ENCODE results near the gene ATP6AP1.
"Not testable (repeated sequence)": the region's sequence is repeated elsewhere in the genome, so short reads cannot be mapped to it uniquely, and the experiment has no call there.

ATP6AP1 gene, protein sequence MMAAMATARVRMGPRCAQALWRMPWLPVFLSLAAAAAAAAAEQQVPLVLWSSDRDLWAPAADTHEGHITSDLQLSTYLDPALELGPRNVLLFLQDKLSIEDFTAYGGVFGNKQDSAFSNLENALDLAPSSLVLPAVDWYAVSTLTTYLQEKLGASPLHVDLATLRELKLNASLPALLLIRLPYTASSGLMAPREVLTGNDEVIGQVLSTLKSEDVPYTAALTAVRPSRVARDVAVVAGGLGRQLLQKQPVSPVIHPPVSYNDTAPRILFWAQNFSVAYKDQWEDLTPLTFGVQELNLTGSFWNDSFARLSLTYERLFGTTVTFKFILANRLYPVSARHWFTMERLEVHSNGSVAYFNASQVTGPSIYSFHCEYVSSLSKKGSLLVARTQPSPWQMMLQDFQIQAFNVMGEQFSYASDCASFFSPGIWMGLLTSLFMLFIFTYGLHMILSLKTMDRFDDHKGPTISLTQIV

DNA sequence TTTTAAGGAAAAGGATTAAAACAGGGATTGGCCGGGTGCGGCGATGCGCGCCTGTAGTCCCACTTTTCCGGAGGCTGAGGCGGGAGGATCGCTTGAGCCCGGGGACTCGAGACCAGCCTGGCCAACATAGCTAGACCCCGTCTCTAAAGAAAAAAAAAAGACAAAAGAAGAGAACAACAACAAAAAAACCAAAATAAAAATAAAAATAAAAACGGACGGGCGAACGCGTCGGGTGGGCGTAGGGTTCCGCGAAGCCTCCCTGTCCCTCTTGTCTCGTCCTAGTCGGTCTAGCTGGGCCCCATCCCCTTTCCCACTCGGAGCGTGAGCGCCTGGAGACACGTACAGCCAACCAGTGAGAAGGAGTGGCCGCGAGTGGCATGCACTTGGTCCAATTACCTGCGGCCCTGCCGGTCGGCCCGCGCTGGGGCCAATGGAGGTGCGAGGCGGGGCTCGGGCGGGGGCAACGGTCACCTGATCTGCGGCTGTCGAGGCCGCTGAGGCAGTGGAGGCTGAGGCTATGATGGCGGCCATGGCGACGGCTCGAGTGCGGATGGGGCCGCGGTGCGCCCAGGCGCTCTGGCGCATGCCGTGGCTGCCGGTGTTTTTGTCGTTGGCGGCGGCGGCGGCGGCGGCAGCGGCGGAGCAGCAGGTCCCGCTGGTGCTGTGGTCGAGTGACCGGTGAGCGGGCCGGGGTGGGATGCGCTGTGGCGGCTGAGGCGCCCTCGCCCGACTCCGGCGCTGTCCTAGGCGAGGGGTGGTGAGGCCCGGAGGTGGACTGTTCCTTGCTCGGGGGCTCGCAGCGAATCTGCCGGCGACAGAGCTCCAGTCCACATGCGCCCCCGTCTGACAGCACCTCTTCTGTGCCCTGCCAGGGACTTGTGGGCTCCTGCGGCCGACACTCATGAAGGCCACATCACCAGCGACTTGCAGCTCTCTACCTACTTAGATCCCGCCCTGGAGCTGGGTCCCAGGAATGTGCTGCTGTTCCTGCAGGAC, at the start of gene ATP6AP1:
TSS of gene ATP6AP1 (plus strand) at position 502 of the 996 bp plus-strand sequence. CDS start at position 518, 16 bp downstream.
- peak; percentile 86 for DNase-seq

DNA sequence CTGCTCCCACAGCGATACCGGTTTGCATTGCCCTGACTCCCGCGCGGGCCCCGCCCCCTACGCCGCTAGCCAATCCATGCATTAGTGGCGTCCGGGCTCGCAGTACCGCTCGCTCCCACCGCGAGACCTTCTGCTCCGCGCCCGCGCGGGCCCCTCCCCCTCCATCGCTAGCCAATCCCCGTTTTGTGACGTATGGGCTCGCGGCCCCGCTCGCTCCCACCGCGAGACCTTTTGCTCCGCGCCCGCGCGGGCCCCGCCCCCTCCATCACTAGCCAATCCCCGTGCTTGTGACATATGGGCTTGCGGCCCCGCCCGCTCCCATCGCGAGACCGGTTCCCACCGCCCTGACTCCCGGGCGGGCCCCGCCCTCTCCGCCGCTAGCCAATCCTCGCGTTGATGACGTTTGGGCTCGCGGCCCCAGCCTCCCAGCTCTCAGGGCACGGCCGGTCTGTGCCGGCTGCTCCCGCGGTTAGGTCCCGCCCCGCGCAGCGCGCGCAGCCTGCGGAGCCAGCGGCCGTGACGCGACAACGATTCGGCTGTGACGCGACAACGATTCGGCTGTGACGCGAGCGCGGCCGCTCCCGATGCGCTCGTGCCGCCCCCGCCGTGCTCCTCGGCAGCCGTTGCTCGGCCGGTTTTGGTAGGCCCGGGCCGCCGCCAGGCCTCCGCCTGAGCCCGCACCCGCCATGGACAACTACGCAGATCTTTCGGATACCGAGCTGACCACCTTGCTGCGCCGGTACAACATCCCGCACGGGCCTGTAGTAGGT, 49.5 kb upstream of the ATP6AP1 start, which contains the start of gene EMD:
TSS of gene EMD (plus strand) at position 497 of the 770 bp plus-strand sequence. CDS start at position 687, 190 bp downstream.
- peak; percentile 99 for DNase-seq

DNA sequence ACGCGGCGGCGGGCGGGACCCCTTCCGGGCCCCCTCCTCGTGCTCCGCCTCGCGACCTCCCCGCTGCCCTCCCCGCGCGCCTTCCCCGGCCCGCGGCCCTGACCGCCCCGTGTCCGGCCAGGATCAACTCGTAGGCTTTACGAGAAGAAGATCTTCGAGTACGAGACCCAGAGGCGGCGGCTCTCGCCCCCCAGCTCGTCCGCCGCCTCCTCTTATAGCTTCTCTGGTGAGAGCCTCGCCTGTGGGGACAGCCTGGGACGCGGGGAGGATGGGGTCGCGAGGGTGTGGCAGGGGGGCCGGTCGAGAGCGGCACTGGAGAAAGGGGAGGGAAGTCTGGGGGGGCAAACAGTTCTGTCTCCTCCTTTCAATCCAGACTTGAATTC, 48.9 kb upstream of the ATP6AP1 start:
- DNase-seq, result no peak

DNA sequence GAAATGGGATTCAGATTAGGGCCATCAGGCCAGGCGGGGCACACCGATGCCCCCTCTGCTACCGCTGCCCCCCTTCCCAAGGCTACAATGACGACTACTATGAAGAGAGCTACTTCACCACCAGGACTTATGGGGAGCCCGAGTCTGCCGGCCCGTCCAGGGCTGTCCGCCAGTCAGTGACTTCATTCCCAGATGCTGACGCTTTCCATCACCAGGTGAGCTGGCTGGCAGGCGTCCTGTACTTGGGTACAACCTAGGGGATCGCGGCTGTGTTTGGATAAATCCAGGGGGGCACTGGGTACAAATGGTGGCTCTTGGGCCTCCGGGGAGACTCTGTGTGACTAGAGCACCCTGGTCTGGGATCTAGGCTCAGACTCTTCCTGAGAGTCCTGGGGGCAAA, 48.3 kb upstream of the ATP6AP1 start:
- no peak for DNase-seq

DNA sequence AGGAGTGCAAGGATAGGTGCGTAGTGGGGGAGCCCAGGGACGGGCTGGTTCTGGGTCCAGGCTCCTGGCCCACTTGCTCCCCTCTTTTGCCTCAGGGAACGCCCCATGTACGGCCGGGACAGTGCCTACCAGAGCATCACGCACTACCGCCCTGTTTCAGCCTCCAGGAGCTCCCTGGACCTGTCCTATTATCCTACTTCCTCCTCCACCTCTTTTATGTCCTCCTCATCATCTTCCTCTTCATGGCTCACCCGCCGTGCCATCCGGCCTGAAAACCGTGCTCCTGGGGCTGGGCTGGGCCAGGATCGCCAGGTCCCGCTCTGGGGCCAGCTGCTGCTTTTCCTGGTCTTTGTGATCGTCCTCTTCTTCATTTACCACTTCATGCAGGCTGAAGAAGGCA, 47.7 kb upstream of the ATP6AP1 start:
- no peak for DNase-seq

DNA sequence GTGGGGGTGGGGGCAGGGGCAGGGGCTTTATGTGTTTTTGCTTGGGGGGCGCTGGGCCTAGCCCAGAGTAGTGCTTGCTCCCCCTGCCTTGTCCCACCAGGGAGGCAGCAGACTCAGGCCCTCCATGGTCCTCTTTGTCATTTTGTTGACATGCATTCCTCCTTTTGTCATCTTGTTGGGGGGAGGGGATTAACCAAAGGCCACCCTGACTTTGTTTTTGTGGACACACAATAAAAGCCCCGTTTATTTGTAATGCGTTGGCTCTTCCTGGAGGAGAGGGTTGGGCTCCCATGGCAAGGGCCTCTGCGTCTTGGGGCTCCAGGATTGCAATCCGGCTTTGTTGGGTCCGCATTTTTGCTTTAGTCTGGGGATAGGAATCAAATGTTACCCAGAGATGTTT, 47.2 kb upstream of the ATP6AP1 start:
- no peak for DNase-seq

DNA sequence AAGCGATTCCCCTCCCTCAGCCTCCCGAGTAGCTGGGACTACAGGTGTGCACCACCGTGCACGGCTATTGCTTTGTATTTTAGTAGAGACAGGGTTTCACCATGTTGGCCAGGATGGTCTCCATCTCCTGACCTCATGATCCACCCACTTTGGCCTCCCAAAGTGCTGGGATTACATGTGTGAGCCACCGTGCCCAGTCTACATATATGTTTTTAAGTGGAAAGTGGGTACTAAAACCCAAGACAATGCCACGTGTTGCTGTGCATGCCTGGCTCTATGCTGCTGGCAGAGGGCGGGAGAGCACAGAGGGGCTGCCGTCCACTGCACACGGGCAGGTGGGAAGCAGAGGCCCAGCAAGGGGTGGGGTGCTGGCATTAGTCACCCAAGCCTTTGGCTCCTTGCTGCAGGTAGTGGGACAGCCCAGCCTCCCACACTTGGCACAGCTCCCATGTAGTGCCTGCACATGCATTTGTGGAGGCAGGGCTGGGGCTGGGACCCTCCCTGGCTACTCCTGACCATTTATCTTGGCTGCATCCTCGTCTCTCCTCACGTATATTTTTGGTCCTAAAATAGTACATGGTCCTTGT, 45.9 kb upstream of the ATP6AP1 start:
- no peak for DNase-seq

DNA sequence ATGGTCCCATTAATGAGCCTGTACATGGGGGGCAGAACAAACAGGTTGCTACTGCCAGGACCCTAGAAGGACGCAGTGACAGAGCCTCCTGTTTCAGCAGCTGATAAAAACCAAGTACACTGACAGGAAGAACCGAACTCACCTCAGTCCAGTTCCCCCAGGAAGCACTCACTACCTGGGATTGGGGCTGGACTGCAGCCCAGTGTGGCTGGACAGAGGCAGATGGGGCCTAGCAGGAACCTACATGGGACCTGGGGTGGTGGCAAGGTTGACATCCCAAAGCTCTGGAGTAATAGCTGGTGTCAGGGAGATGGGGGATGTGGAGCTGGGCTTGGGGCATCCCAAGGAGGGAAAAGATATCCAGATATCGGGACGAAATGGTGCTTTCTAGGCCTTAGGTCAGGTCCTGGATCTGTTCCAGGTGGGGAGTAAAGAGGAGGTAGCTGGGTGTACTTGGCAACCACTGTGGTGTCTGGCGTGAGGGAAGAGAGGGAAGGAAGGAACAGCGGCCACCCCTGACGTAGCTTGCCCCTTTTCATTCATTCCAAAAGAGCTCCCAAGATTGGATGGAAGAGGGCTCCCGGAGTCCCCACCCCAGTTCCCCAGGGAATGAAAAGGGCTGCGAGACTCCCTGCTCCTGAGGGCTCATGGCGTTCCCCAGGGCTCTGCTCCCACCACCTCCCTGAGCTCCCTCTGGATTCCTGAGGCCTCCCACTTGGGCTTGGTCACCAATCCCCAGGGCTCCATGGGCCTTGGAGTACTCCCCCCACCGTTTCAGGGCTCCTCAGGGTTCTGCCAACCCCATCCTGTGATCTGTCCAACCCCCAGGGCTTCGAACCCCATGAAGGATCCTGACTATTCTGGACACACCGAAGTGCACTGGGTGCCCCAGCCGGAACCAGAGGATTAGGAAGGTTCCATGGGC, 44.9 kb upstream of the ATP6AP1 start:
- no peak for DNase-seq

DNA sequence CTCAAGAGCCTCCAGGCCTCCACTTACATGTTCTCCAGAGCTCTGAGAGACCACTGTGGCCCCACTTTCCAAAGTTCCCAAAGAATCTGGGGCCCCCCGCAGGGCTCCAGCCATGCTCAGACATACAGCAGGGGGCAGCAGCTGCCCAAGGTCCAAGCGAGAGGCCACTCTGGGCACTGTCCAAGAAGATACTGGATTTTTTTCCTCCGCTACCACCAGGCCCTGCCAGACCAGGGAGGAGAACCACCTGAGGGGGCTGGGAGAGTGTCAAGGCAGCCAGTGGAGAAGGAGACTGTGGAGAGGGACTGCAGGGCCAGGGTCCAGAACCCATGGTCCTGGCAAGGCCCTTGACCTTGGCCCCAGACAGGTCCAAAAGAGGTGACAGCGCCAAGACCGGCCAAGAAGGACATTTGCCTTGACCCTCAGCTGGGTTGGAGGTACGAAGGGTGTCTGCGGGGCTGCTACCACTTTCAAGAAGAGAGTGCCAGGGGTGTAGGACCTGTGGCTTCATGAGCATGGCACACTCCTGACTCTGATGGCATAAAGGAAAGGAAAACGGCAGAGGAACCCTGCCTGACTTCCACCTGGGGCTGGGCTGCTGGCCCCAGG, 44.1 kb upstream of the ATP6AP1 start:
- DNase-seq, result no peak

DNA sequence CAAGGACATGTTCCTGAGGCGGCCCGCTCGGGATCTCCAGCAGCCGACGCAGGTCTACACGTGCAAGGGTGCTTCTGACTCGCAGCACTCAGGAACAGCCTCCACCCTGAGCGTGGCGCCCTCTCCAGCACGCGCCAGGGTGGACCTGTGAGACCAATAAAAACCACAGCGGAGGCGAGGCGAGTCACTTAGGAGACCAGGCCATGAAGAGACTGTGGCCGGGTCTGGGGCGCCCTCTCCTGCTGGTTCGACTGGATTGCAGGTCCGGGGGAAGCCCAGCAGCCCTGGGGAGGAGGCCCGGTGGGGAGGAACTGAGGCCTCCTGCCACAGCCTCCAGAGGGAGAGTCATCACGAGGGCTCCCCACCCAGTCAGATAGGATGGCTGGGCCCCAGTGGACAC, 40.4 kb upstream of the ATP6AP1 start:
- DNase-seq, result not testable (repeated sequence)

DNA sequence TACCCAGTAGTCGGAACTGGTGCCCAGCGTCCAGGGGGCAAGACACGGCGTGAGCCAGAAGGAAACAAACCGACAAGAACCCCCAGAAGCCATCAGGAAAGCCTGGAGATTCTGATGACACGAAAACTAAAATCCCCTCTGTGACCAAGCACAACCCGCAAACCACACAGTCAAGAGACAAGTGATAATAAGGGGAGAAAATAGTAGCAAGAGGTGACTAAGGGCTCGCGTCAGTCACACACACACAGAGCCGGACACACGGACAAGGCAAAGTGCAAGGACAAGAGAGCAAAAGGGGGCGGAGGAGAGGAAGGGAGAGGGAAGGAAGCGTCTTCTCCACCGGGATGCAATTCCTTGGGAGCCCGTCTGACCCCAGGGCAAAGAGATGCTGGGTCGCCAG, 39.8 kb upstream of the ATP6AP1 start:
- not testable (repeated sequence) for DNase-seq

DNA sequence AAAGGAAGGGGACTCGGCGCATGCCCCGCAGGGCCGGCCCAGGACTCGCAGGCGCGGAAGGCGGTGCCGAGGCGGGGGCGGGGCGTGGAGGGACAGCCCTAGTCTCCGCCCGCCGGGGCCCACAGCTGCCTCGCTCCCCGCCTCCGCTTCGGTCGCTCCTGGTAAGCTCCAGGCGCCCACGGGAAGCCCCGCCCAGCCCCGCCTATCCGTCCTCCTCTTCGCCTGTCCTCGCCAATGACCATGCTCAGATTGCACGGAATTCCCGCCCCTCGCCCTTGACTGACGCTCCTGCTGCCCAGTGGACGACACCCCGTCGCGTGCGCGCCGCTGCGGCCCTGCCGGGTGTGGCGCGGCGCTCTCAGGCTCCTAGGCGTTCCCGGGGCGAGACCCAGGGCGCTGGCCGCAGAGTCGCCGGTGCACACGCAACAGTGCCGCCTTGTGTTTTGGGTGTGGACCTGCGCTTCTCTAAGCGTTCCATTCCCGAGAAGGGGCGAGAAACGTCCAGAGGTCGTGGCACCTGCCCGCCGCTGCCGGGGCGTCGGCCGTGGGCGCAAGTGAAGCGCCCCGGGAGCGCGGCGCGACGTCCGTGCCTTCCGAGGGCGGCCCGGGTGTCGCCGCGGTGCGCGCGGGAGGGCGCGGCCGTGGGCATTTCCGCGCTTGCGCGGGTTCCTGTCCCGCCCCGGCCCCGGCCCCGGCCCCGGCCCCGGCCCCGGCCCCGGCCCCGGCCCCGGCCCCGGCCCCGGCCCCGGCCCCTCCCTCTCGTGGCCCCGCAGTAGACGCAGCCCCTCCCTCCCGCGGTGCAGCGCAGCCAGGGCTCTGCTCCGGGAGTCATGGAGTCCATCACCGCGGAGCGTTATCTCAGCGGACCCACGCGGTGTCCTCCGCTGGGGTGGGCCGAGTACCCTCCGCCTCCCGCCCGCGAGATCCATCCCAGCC, 38.4 kb upstream of the ATP6AP1 start:
- DNase-seq, result not testable (repeated sequence)

DNA sequence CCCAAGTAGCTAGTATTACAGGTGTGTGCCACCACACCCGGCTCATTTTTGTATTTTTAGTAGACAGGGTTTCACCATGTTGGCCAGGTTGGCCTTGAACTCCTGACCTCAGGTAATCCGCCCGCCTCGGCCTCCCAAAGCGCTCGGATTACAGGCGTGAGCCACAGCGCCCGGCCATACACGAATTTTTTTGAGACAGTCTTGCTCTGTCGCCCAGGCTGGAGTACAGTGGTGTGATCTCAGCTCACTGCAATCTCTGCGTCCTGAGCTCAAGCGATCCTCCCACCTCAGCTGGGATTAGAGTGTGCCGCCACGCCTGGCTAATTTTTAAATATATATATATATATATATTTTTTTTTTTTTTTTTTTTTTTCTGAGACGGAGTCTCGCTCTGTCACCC, 32.1 kb upstream of the ATP6AP1 start:
- DNase-seq, result not testable (repeated sequence)

DNA sequence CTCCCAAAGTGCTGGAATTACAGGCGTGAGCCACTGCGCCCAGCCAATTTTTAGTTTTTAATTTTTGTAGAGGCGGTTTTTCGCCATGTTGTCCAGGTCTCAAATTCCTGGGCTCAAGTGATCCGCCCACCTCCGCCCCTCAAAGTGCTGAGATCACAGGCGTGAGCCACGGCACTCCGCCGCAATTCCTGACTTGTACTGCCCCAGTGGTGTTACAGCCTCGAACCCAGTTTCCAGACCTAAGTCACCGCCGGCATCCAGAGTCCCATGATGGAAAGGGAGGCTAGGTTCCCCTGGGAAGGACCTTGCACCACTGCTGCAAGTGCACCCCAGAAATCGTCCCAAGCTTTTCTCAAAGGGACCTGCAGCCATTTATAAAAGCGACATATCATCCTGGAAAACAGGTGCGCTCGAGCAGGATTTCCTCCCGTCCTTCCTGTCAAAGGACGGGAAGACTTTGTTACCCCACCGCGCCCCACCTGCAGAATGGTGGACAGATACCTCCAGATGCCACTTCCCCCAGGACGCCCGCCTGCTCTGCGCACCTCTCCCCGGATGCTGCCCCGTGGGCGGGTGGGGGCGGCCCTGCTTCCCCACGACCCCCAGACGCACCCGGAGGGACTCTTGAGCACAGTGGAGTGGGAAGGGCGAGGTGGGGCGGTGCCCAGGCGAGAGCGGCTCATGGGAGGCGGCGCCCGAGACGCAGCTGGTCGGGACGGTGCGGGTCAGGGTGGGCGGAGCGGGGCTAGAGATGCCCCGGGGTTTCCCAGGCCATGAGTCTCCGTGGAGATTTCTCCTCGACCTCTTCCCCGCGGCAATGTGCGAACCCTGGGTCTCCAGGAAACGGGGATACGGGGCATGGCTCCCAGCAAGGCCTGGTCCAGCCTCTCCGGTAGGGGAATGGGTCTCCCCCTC, 31.2 kb upstream of the ATP6AP1 start:
- no peak for DNase-seq

DNA sequence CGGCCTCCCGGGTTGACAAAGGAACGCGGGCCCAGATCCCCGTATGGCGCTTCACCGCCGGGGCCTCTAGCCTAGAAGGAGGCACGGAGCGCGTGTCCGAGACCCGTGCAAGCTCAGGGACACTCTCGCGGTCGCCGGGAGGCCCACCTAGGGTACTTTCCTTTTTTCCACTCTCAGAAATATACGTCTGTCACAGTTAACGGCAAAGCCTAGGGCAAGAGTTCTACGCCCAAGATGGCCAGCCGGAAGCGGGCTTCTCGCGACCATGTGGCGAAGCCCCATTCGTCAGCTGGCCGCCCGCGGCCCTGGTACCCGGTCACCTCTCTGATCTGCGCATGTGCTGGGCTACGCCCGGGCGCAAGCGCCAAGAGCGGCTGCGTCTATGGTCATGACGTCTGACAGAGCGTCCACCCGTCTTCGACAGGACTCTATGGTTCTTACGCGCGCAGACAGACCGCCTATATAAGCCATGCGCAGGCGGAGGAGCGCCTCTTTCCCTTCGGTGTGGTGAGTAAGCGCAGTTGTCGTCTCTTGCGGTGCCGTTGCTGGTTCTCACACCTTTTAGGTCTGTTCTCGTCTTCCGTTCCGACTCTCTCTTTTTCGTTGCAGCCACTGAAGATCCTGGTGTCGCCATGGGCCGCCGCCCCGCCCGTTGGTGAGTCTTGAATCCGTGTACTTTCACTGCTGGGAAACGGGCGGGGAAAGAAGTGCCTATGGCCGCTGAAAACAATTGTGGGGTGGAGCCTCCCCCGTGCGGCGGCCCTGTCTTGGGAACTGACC, 30.4 kb upstream of the ATP6AP1 start, which contains the start of gene RPL10:
TSS of gene RPL10 (plus strand) at position 490 of the 780 bp plus-strand sequence. CDS start at position 633, 143 bp downstream.
- DNase-seq, result peak; percentile 93

DNA sequence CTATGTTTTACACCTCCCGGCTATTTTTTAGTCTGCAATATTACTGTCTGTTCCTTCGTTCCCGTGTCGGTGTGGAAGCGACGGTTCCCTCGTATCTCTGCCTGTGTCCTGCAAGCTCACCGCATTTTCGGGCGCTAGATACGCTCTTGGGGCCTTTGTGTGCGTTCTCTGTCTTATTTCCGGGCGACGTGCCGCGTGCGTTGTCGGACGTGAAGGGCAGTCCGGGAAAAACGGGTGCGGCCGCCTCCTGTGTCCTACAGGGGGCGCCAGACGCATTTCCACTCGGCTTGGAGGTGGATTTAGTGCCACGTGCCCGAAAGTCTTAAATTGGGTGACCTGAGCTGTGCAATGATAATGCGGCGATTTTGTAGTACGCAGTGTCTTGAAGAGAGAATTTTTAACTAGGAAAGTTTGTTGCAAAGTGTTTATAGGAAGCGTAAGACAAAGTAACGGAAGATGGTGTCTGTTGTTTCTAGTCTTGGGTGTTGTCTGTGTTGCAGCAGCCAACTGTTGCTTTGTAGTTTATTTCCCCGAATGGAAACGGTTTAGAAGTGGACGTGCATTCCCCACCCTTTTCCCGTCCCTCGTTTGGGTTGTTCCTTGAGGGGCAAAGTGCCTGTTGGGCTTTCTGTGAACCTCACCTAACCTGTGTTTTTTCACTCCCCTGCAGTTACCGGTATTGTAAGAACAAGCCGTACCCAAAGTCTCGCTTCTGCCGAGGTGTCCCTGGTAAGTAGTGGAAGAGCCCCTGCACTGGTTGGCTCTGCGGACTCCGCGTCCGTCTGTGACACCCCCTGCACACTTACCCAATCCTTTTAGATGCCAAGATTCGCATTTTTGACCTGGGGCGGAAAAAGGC, 29.6 kb upstream of the ATP6AP1 start:
- DNase-seq, result peak; percentile 67
